ENCODE data around the gene HAPSTR1. TPM values are rescaled to one million over a fixed set of nuclear protein-coding genes. Genes with fewer than 3 reads are reported as not detected.
A peak's percentile ranks its signal among the peaks of the same experiment; 100 is the strongest.

Gene HAPSTR1
- total RNA-seq, 4 donors from 2014 or later, result 44.8 to 71.7 (median 57.6) TPM

GRCh38 chr16:9126609-9127008, 35.2 kb downstream of the HAPSTR1 start:
- no peak for TF ChIP-seq CTCF (IDR thresholded peaks at IDR 0.05)
- DNase-seq (ENCODE audit: low spot score) (no peak), ATAC-seq (ENCODE audit: low FRiP score) (no peak)

- no peak for TF ChIP-seq CTCF (IDR thresholded peaks at IDR 0.05)
- DNase-seq (ENCODE audit: low spot score) (no peak), ATAC-seq (ENCODE audit: low FRiP score) (no peak)
These were observed 37.2 kb downstream of the HAPSTR1 start for GRCh38 chr16:9128346-9129342.

GRCh38 chr16:9134306-9134705, 42.9 kb downstream of the HAPSTR1 start:
- no peak for TF ChIP-seq CTCF (IDR thresholded peaks at IDR 0.05)
- DNase-seq (ENCODE audit: low spot score), result no peak
- no peak for ATAC-seq (ENCODE audit: low FRiP score)

- DNase-seq (ENCODE audit: low spot score) (no peak), ATAC-seq (ENCODE audit: low FRiP score) (peak; percentile 45)
- no peak for TF ChIP-seq CTCF (IDR thresholded peaks at IDR 0.05)
These were observed 43.3 kb downstream of the HAPSTR1 start for GRCh38 chr16:9134739-9135138.

- no peak for TF ChIP-seq CTCF (IDR thresholded peaks at IDR 0.05)
- no peak for DNase-seq (ENCODE audit: low spot score)
These were observed 44.4 kb downstream of the HAPSTR1 start for GRCh38 chr16:9135797-9136196.

GRCh38 chr16:9136596-9136995, 45.2 kb downstream of the HAPSTR1 start:
- DNase-seq (ENCODE audit: low spot score) (no peak), ATAC-seq (ENCODE audit: low FRiP score) (no peak)
- TF ChIP-seq CTCF (IDR thresholded peaks at IDR 0.05), result no peak

More at GRCh38 chr16:9135797-9136196, 44.4 kb downstream of the HAPSTR1 start:
- ATAC-seq (ENCODE audit: low FRiP score), result no peak
